Motor neuron (in vitro differentiated cells): ENCODE measurements around the gene SPHK1. TPM values are rescaled to one million over a fixed set of nuclear protein-coding genes. Genes with fewer than 3 reads are reported as not detected.

ENCODE experiments used
- ATAC-seq, 8 experiments: fragments of 200-7000 bp; cut with Tn5 transposase; replicated peaks in 6 of 8; 2 replicates each; pipeline ENCODE4 v1.8.0; 2021; ENCODE audit warnings: mild to moderate bottlenecking in 8 of 8, moderate library complexity in 8 of 8
- H3K27ac ChIP-seq, 2 donors: fragments of 250-450 bp; sonication (Bioruptor Pico); 2 replicates each; pipeline ENCODE4 v1.9.0; 2021; ENCODE audit warnings: antibody characterized with exemption in 2 of 2, mild to moderate bottlenecking in 2 of 2, moderate library complexity in 1 of 2
- H3K4me1 ChIP-seq, 2 donors: fragments of 250-450 bp; sonication (Bioruptor Pico); replicated peaks in 1 of 2; 2 replicates each; pipeline ENCODE4 v1.6.1; 2021; ENCODE audit warnings: antibody characterized with exemption in 2 of 2, mild to moderate bottlenecking in 2 of 2, moderate library complexity in 1 of 2
- H3K4me3 ChIP-seq, 5 donors: fragments of 250-450 bp; sonication (Bioruptor Pico); 2 replicates each; pipeline ENCODE4 v1.9.0; 2021; ENCODE audit warnings: antibody characterized with exemption in 5 of 5, mild to moderate bottlenecking in 5 of 5, moderate library complexity in 4 of 5
- WGBS, 10 experiments: fragments of 450-650 bp; shearing (Covaris generic); methylation state at CpG; one replicate each; pipeline ENCODE4 v1.0.0; 2022; 5-methylcytosine and 5-hydroxymethylcytosine counted together
- in situ Hi-C, 9 experiments: fragments of 400-800 bp; cut with MboI; loops; one replicate each; pipeline ENCODE4 v1.15.0; 2021; ENCODE audit warnings: low sequenced_read_pairs in 9 of 9, low pct_unique_long_range_greater_than_20kb in 2 of 9; ENCODE audit not compliant: unreplicated experiment in 9 of 9
- total RNA-seq, 8 experiments: library from RNA; unstranded; fragments of 300-600 nt; gene quantifications; 2 replicates each; pipeline versions ENCODE4 v1.2.3 to v1.2.4, GENCODE V29; 2022

The SPHK1 gene
- total RNA-seq, 8 experiments from 2014 or later, result 0.50 to 61.8 (median 5.8) TPM

DNA sequence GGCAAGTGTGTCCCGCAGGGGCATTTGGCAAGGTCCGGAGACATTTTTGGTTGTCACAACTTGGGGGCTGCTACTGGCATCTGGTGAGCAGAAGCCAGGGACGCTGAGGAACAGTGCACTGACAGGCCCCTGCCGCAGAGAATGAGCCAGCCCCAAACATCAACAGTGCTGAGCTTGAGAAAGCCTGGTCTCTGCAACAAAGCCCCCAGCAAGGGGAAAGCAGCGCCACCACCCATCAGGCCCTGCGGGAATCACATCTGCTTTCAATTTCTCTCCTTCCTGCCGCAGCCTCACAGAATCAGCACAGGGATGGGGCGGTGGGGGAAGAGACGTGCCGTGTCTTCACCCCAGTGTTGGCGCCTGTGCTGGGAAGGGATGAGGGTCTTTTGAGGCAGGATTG, 15.9 kb upstream of the SPHK1 start:
- Histone ChIP-seq H3K4me1 (peaks cover 9 to 19% of the 10 kb centered on the region in 2 donors), H3K27ac (no peak overlapping the region), H3K4me3 (no peak overlapping the region)
- in situ Hi-C loops, result no loop called here
- ATAC-seq, result peak in 1 of 8 experiments; percentile 76
- 0 to 77% (median 47%) methylated on average over 2 to 6 of the region's 11 CpGs; no CpG with 5 or more reads in 7 of the 10 experiments for WGBS, 10 experiments

DNA sequence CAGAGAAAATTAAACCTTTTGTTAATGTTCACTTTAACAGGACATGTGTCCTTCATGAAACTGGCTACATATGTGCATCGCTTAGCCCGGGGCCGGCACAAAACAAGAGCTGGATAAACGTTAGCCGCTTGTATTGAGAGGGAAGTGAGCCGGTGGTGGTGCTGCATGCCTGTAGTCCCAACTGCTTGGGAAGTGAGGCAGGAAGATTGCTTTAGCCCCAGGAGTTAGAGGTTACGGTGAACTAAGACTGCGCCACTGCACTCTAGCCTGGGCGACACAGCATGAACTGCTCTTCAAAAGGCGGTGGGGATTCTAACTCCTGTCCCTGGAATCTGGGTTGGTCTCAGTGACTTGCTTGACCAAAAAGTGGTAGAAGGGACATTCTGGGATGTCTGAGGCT, 15.0 kb upstream of the SPHK1 start:
- Histone ChIP-seq H3K4me1 (peaks cover 16 to 28% of the 10 kb centered on the region in 2 donors), H3K27ac (no peak overlapping the region), H3K4me3 (no peak overlapping the region)
- ATAC-seq, result peak in 1 of 8 experiments; percentile 5
- 56 to 90% (median 84%) methylated on average over 1 to 4 of the region's 10 CpGs; no CpG with 5 or more reads in 4 of the 10 experiments for WGBS, 10 experiments
- in situ Hi-C loops, result no loop called here

DNA sequence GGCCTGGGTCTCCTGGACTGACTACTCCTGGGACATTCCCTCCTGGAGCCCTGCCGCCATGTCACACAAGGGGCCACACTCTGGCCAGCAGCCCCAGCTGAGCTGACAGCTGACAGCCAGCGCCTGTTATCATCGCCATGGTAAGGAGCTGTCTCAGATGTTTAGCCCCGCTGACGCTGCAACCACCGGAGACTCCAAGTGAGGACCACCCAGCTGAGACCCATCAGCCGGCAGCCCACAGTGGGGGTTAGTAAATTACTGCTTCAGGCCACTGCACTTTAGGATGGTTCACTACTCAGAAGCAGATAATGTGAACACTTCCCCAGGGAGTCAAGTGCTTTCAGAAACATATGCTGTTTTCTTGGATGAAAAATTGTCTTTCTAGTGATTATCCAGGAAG, 14.6 kb upstream of the SPHK1 start:
- H3K4me3 ChIP-seq, result no peak overlapping the region
- H3K4me1 ChIP-seq, result peaks cover 16 to 29% of the 10 kb centered on the region in 2 donors
- in situ Hi-C loops, result no loop called here
- 58 to 76% (median 58%) methylated on average over 4 of the region's 7 CpGs; no CpG with 5 or more reads in 7 of the 10 experiments for WGBS, 10 experiments
- ATAC-seq, result peak in 5 of 8 experiments; percentile 25 to 47 (median 33)
- H3K27ac ChIP-seq, result no peak overlapping the region

DNA sequence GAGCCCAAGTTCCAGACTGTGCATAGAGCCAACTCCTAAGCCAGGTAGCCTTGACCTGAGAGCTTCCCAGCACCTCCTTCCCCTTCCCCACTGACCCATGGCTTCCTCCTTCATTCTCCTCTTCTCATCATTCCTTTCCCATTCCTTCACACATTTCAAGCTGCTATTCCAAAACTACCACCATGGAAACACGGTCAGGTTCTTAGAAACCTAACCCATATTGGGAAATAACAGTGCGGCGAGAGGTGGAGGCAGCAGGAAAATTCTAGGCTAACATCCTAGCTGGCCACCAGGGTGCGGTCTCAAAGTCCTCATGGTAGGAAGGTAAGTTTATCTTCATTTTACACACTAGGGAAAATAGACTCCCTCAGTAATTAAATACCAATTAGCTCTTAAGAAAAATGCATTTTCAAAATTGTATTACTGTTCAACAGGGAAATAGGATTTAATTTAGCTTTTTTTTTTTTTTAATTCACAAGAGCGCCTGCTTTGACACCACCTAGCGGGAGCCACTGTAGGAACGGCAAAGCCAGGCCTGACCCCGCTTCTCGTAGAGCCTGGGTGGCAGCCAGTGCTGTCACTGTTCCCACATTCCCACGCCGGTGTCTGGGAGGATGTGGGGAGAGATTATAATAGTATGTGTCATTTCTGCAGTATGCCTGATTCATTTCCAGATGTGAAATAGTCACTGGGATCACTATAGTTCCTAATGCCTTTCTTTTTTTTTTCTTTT, 14.0 kb upstream of the SPHK1 start:
- no peak overlapping the region for H3K4me3 ChIP-seq
- in situ Hi-C loops, result no loop called here
- 0 to 100% (median 70%) methylated on average over 2 to 11 of the region's 11 CpGs; no CpG with 5 or more reads in 1 of the 10 experiments for WGBS, 10 experiments
- ATAC-seq, result peak in 3 of 8 experiments; percentile 70 to 89 (median 88)
- no peak overlapping the region for H3K27ac ChIP-seq
- peaks cover 16 to 28% of the 10 kb centered on the region in 2 donors for H3K4me1 ChIP-seq

DNA sequence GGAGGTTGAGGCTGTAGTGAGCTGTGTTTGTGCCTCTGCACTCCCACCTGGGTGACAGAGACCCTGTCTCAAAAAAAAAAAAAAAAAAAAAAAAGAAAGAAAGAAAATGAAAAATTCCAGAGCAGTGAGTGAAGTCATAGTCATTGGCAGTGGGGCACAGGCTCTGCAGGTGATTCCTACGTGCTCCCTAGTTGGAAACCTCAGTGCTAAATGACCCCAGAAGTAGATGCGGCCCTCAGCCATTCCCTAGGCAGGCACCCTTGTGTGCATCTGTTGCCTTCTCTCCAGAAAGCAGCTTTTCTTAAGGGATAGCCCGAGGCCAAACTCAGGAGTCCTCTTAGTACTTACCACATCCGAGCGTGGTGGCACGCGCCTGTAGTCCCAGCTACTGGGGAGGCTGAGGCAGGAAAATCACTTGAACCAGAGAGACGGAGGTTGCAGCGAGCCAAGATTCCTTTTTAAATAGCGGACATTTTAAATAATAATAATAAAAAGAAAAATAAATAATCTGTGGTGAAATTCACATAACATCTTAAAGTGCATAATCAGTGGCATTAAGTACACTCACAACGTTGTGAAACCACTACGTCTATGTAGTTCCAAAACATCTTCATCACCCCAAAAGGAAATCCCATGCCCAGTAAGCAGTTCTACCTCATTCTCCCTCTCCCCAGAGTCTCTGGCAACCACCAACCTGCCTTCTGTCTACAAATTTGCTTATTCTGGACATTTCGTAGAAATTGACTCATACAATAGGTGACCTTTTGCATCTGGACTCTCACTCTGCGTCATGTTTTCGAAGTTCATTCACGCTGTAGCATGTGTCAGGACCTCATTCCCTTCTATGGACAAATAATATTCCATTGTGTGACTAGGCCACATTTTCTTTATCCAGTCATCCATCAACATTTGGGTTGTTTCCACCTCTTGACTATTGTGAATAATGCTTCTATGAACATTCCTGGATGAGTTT, 12.5 kb upstream of the SPHK1 start:
- no peak overlapping the region for H3K4me3 ChIP-seq
- peaks cover 16 to 28% of the 10 kb centered on the region in 2 donors for H3K4me1 ChIP-seq
- WGBS, 10 experiments, result 54 to 94% (median 85%) methylated on average over 4 to 16 of the region's 16 CpGs
- in situ Hi-C loops, result no loop called here
- ATAC-seq, result peak in 2 of 8 experiments; percentile 4 to 24
- no peak overlapping the region for H3K27ac ChIP-seq

DNA sequence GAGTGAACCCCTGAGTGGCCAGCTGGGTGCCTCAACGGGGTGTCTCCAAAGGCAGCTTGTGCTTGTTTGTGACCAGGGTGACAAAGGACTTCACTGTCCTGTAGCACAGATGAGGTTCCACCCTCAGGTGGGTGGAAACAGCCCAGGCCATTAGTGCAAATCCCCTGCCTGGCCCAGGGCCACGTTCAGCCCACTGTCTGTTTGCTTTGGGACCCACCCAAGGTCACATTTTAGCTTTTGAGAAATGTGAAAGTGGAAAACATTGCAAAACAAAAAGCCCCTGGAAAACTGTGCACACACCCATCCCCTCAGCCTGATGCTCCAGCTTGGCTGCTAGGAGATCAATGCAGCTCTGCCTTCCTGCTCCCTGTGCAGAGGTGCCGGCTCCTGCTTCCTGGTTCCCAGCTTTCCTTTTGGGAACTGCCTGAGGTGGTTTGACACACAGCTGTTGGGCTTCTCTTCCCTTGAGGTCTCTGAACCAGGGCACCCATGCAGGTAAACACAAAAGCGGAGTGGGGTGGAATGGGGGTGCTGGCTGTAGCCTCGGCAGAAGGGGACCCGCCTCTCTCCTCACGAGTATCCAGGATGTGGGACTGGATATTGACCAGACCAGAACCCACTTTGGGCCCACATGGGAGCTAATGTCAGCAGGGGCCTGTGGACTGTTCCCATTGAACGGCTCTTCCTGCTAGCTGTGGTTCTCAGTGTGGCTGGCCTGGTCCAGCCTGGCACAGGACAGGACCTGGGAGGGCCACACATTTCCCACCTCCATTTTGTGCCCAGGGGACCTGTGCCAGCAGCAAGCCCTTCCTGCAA, 7.9 kb upstream of the SPHK1 start:
- WGBS, 10 experiments, result 0 to 100% (median 90%) methylated on average over 1 to 3 of the region's 8 CpGs; no CpG with 5 or more reads in 5 of the 10 experiments
- ATAC-seq, result peak in 4 of 8 experiments; percentile 10 to 87 (median 44)
- no peak overlapping the region for H3K4me3 ChIP-seq
- H3K4me1 ChIP-seq, result peaks cover 7 to 15% of the 10 kb centered on the region in 2 donors
- in situ Hi-C loops, result no loop called here
- no peak overlapping the region for H3K27ac ChIP-seq

DNA sequence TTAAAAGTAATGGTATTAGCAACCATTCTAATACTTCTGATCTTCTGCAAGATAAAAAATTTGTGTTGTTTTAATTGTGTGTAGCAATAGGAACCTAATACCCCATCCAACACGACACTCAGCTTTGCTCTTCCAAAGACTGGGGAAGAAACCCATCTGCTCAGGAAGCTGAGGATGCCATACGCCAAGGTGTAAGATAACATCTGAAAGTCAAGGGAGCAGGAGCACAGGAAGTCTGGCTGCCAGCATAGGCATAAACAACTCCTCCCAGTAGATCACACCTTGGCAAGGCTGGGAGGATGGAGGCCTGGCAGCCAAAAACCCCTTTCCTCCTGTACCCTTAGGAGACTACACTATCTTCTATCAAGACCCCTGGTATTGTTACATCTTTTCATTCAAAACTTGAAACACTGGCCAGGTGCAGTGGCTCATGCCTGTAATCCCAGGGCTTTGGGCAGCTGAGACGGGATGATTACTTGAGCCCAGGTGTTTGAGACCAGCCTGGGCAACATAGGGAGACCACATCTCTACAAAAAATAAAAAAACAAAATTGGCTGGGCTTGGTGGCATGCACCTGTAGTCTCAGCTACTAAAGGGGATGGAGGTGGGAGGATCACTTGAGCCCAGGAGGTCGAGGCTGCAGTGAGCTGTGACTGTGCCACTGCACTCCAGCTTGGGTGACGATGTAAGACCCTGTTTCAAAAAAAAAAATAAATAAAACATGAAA, 5.7 kb upstream of the SPHK1 start:
- in situ Hi-C loops, result no loop called here
- Histone ChIP-seq H3K27ac (no peak overlapping the region), H3K4me1 (peaks cover 13 to 17% of the 10 kb centered on the region in 2 donors), H3K4me3 (no peak overlapping the region)
- 40 to 100% (median 81%) methylated on average over 1 to 5 of the region's 5 CpGs; no CpG with 5 or more reads in 2 of the 10 experiments for WGBS, 10 experiments
- ATAC-seq, result no peak

DNA sequence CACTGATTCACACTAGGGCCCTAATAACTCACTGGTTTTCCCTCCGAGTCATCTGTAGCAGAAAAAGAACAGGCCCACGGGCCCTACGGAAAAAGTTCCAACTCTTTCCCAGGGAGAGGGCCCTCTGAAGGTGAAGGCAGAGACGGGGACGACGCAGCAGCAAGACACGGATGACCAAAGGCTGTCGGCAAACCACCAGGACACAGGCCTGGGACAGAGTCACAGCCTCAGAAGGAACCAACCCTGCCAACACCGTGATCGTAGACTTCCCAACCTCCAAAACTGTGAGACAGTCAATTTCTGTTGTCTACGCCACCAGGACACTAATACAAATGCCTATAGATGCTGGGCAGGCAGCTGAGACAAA, 5.2 kb upstream of the SPHK1 start:
- no peak for ATAC-seq
- H3K4me3 ChIP-seq, result no peak overlapping the region
- in situ Hi-C loops, result no loop called here
- H3K27ac ChIP-seq, result no peak overlapping the region
- peaks cover 8 to 12% of the 10 kb centered on the region in 2 donors for H3K4me1 ChIP-seq
- 71 to 100% (median 81%) methylated on average over 2 to 9 of the region's 11 CpGs; no CpG with 5 or more reads in 5 of the 10 experiments for WGBS, 10 experiments

DNA sequence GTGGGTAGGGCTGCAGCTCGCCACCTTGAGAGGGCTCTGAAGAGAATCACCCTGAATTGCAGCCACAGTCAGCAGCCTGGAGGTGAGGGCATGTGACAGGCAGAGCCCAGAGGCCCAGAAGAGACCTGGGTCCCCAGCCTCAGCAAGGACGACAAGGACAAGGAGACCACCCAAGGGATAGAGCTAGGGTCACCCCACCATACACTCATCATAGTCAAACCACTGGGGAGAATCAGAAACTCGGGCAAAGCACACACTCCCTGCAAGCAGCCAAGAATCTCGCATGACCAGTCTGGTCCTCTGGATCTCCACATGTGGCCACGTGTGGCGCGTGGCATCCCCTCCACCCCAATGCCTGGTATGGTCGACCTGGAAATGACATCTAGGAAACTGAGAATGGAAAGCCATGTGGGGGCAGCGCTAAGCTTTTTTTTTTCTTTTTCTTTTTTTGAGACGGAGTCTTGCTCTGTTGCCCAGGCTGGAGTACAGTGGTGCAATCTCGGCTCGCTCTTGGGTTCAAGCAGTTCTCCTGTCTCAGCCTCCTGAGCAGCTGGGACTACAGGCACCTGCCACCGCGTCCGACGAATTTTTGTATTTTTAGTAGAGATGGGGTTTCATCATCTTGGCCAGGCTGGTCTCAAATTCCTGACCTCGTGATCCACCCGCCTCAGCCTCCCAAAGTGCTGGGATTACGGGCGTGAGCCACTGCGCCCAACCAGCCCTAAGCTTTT, 4.6 kb upstream of the SPHK1 start:
- 80 to 94% (median 91%) methylated on average over 1 to 11 of the region's 21 CpGs; no CpG with 5 or more reads in 4 of the 10 experiments for WGBS, 10 experiments
- Histone ChIP-seq H3K4me1 (peaks cover 8 to 12% of the 10 kb centered on the region in 2 donors), H3K4me3 (no peak overlapping the region), H3K27ac (no peak overlapping the region)
- ATAC-seq, result no peak
- in situ Hi-C loops, result loop anchor here in 1 of 9 experiments (10.0 kb wide), 1 partner anchor 75 kb away; the partner anchor contains the start of gene QRICH2

DNA sequence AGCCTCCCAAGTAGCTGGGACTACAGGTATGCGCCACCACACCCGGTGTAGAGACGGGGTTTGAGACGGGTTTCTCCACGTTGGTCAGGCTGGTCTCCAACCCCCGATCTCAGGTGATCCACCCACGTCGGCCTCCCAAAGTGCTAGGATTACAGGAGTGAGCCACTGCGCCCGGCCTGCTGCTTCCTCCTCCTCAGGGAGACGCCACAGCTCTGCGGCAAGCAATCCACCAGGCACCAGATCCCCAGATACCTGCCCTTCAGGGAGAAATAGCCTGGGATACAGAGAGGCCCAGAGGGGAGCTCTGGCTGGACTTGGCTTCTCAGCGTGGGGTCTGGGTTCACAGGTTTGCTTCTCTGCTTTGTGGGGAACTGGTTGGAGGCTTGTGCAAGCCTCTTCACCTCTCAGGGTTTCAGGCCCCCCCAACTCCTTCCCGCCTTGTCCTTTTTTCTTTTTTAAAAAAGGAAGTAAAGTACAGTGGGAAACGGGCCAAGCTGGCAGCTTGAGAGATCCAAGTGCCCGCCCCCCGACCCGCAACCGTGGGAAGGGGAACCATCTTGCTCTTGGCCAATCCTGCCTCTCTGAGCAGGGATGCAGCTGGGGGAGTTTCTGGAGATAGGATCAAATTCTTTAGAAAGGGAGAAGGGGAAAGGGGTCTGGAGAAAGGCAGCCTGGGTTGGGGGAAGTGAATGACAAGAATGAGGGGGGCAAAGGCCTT, 2.6 kb upstream of the SPHK1 start:
- Histone ChIP-seq H3K4me3 (peak overlapping the region in 1 of 5 donors; percentile 37), H3K27ac (no peak overlapping the region), H3K4me1 (peaks cover 8 to 12% of the 10 kb centered on the region in 2 donors)
- in situ Hi-C loops, result loop anchor here in 1 of 9 experiments (10.0 kb wide), 1 partner anchor 77 kb away; the partner anchor contains the start of gene QRICH2
- no peak for ATAC-seq
- WGBS, 10 experiments, result 71 to 100% (median 90%) methylated on average over 1 to 4 of the region's 19 CpGs; no CpG with 5 or more reads in 7 of the 10 experiments
